Bronchial epithelial cell (primary cell): ENCODE data around the gene CCL11. TPM values are rescaled to one million over a fixed set of nuclear protein-coding genes. Genes with fewer than 3 reads are reported as not detected.
A peak's percentile ranks its signal among the peaks of the same experiment; 100 is the strongest.

Experiments
- DNase-seq: peaks from one replicate; pipeline ENCODE4 v3.0.0-alpha.2; 2010; ENCODE audit warnings: low read depth
- FAIRE-seq: peaks from 2 replicates; lab custom pipeline; 2011; peaks lifted over from hg19 to GRCh38; lab: Jason Lieb, UNC
- H3K27me3 ChIP-seq: 2 replicates; pipeline ENCODE4 v1.5.1; 2011; ENCODE audit warnings: low read length; ENCODE audit not compliant: control insufficient read depth, insufficient read depth
- H3K36me3 ChIP-seq: 2 replicates; pipeline ENCODE4 v1.5.1; 2011; ENCODE audit warnings: low read length; ENCODE audit not compliant: control insufficient read depth, insufficient read depth
- H3K4me3 ChIP-seq: 2 replicates; pipeline ENCODE4 v1.5.1; 2011; ENCODE audit warnings: mild to moderate bottlenecking, low read depth, low read length, control low read depth
- total RNA-seq: library from RNA; depleted of rRNA; stranded (reverse); fragments of >200 nt; gene quantifications from 2 replicates; pipeline ENCODE4 v1.2.1, GENCODE V29; 2014
- TF ChIP-seq, protein P1 (sequence below): IDR thresholded peaks from 2 replicates; pipeline ENCODE4 v1.5.1; 2011; ENCODE audit warnings: mild to moderate bottlenecking, moderate library complexity, low read length, control low read depth, inconsistent platforms; ENCODE audit not compliant: insufficient read depth, severe bottlenecking

The CCL11 gene
- total RNA-seq, 1 donor from 2014 or later: not detected

DNA sequence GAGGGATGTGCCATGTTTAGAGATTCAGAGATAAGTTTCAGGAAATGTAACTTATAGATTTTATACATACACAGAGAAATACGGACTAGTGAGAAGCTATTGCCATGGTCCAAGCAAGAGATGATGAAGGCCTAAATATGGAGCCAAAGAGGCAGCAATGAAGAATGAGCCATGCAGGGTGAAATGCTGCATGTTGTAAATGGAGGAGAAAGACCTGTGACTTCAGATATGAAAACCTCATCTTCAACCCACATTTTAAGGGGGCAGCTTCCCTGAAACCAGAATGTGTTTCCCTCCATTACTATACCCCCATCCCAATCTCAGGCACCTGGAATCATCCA, 27.6 kb upstream of the CCL11 start:
- no peak for FAIRE-seq
- no peak for DNase-seq
- H3K4me3 ChIP-seq: no peak overlapping the region
- TF ChIP-seq, protein P1, sequence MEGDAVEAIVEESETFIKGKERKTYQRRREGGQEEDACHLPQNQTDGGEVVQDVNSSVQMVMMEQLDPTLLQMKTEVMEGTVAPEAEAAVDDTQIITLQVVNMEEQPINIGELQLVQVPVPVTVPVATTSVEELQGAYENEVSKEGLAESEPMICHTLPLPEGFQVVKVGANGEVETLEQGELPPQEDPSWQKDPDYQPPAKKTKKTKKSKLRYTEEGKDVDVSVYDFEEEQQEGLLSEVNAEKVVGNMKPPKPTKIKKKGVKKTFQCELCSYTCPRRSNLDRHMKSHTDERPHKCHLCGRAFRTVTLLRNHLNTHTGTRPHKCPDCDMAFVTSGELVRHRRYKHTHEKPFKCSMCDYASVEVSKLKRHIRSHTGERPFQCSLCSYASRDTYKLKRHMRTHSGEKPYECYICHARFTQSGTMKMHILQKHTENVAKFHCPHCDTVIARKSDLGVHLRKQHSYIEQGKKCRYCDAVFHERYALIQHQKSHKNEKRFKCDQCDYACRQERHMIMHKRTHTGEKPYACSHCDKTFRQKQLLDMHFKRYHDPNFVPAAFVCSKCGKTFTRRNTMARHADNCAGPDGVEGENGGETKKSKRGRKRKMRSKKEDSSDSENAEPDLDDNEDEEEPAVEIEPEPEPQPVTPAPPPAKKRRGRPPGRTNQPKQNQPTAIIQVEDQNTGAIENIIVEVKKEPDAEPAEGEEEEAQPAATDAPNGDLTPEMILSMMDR: no peak
- H3K36me3 ChIP-seq: no peaks in the 10 kb centered on the region
- no peaks in the 10 kb centered on the region for H3K27me3 ChIP-seq

DNA sequence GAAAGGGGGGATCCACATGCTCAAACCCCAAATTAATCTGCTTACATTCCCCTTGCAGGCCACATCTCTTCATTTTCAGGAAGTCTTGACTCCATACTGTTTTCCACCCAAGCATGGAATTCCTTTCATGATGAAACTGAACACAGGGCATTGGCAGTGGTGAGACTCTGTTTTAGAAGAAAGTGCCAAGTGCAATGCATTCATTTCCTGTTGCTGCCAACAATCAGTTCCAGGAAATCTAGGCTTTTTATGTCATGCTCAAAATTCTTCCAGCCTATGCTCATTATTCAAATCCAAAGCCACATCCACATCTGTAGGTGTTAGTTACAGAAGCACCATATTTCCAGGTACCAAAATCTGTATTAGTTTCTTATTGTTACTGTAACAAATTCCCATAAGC, 26.4 kb upstream of the CCL11 start:
- H3K36me3 ChIP-seq: no peaks in the 10 kb centered on the region
- TF ChIP-seq, protein P1: no peak
- H3K27me3 ChIP-seq: no peaks in the 10 kb centered on the region
- FAIRE-seq (no peak), DNase-seq (peak; percentile 11)
- H3K4me3 ChIP-seq: no peak overlapping the region

DNA sequence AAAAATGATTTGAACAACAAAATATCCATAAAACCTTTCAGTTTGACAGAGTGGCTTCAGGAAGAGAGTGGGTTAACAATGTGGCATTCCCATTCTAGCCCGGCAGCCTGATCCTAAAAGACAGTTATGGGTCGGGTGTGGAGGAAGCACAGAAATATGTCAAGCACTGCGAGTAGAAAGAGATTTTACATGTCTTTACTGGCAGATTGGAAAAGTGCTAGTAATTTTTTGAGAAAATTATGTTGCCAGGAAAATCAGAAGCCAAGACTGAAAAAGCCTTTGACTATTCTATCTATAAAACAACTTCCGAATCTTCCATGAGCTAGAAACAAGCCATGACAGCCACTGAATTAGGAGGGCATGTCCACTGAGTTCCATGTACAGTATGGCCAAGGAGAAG, 24.7 kb upstream of the CCL11 start:
- Histone ChIP-seq H3K27me3 (no peaks in the 10 kb centered on the region), H3K36me3 (no peaks in the 10 kb centered on the region), H3K4me3 (no peak overlapping the region)
- DNase-seq (no peak), FAIRE-seq (no peak)
- TF ChIP-seq, protein P1: no peak

DNA sequence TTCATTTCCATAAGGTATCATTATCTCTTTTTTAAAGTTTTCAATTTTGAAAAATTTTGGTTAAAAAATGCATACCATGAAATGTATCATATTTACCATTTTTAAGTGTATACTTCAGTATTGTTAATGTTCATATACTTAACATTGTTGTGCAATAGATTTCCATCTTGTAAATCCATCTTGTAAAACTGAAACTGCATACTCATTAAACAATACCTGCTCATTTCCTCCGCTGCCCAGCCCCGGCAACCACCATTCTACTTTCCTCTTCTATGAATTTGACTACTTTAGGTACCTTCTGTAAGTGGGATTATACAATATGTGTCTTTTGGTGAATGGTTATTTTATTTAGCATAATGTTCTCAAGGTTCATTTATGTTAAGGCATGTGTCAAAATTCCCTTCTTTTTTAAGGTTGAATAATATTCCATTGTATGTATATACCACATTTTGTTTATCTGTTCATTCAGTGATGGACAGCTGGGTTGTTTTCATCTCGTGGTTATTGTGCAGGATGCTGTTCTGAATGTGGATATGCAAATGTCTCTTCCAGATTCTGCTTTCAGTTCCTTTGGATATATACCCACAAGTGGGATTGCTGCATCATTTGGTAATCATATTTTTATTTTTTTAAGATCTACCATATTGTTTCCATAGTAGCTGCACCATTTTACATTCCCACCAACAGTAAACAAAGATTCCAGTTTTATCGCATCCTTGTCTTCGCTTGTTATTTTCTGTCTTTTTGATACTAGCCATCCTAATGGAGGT, 23.8 kb upstream of the CCL11 start:
- H3K27me3 ChIP-seq: no peaks in the 10 kb centered on the region
- TF ChIP-seq, protein P1: no peak
- H3K4me3 ChIP-seq: no peak overlapping the region
- DNase-seq: no peak
- no peak for FAIRE-seq
- no peaks in the 10 kb centered on the region for H3K36me3 ChIP-seq

DNA sequence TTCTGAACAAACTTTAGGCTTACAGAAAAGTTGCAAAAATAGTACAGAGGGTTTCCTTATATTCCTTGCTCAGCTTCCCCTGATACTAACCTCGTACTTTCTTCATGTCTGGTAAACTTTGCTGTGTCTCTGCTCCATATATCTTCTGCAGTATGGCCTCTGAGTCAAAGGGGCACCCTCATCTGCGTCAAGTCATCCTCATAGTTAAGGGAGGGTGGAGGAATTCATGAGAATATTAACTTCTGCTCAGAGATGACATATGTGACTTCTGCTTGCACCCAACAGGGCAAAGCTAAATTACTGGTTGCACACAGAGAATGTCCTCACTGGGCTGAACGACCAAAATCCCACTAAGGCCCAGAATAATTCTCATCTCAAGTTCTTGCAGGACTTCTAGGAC, 19.8 kb upstream of the CCL11 start:
- no peaks in the 10 kb centered on the region for H3K36me3 ChIP-seq
- TF ChIP-seq, protein P1: no peak
- peaks cover 3% of the 10 kb centered on the region for H3K27me3 ChIP-seq
- DNase-seq: no peak
- no peak for FAIRE-seq
- no peak overlapping the region for H3K4me3 ChIP-seq

DNA sequence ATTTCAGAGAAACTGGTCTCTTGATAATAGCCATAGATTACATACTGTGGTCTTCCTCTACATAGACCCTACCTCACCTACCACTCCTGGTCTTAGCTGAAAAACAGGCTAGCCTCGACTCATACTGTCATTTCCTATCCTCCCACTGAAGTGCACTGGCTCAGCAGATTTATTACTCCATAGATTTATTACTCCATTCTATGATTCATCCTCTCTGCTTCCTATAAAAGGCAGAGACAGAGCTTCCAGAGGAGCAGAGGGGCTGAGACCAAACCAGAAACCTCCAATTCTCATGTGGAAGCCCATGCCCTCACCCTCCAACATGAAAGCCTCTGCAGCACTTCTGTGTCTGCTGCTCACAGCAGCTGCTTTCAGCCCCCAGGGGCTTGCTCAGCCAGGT, 15.6 kb upstream of the CCL11 start, which contains the start of gene CCL7:
Gene CCL7, plus strand, starts transcription at position 253 of the 400 bp plus-strand sequence. Its CDS starts 70 bp downstream, at position 323.
- no peak within 1 kb of the TSS for H3K4me3 ChIP-seq
- FAIRE-seq: no peak

More for the DNA sequence above, 15.6 kb upstream of the CCL11 start, which contains the start of gene CCL7:
- Histone ChIP-seq H3K36me3 (no peaks in the 10 kb centered on the region), H3K27me3 (peaks cover 6% of the 10 kb centered on the region)
- TF ChIP-seq, protein P1: no peak
- DNase-seq: peak; percentile 57
